PFSK-1 (cell line): ENCODE measurements around the gene SGPL1.

ENCODE experiments used
- POLR2AphosphoS5 ChIP-seq: IDR thresholded peaks from 2 replicates; pipeline ENCODE4 v1.6.1; 2012; ENCODE audit warnings: low read depth, mild to moderate bottlenecking, control low read depth, low read length, moderate library complexity
- TAF1 ChIP-seq: IDR thresholded peaks from 2 replicates; pipeline ENCODE4 v1.6.1; 2012; ENCODE audit warnings: low read length, control low read depth, borderline replicate concordance; ENCODE audit not compliant: insufficient read depth

DNA sequence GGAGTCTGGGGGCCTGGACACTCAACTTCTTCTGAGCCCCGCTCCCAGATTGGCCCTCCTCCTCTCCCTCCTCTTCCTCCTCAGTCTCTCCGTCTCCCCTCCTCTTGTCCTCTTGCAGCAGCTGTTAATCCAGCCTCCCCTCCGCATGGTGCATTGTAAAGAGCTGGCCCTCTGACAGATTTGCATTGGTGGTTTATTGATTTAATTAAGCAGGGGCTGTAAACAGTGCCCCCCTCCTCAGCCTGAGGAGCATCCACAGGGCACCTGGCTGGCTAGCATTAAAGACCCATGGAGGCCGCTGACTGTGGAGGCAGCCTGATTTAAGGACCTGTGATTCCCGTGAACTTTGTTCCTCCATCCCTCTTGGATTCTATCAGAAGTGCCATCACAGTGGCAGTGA is 101.5 kb downstream of the SGPL1 start:
- no peak for TF ChIP-seq TAF1
- no peak for TF ChIP-seq POLR2AphosphoS5
